Prostate gland (tissue), 2 donors: ENCODE results near the gene FKBP9.

Experiments
- POLR2A ChIP-seq: fragments of 450-650 bp; IDR thresholded peaks from one replicate; pipeline ENCODE4 v1.6.1; 2016; ENCODE audit warnings: antibody characterized with exemption, mild to moderate bottlenecking
- POLR2AphosphoS5 ChIP-seq: sonication (generic); formaldehyde crosslinking; IDR thresholded peaks from one replicate; pipeline ENCODE4 v1.6.1; 2017; ENCODE audit warnings: antibody characterized with exemption
- TF ChIP-seq, protein P1 (sequence below), 4 experiments: fragments of 200-600 bp in 2 of 4; fragments of 450-650 bp in 2 of 4; sonication (generic) in 2 of 4; IDR thresholded peaks; 1 replicate in 3 of 4; 2 replicates in 1 of 4; pipeline ENCODE4 v1.5.1; 2016 to 2019; ENCODE audit warnings: antibody characterized with exemption in 4 of 4, mild to moderate bottlenecking in 2 of 4, moderate library complexity in 2 of 4

DNA sequence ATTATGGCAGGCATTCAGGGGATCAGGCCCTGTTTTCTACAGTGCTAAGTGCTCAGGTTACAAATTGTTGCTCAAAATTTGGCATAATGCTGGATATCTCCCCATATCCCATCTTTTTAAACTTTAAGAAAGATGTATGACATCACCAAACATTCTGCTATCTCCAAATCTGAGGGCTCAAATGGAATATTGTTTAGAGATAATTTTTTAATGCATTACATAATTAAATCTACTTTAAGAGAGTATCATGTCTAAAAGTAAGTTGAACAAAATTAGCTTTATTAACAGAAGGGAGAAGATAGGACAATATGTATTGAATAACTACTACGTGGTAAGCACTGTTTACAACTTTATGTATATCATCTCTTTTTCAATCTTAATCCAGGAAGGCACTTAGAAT is 91.5 kb downstream of the FKBP9 start:
- no peak for TF ChIP-seq POLR2A
- TF ChIP-seq, protein P1, sequence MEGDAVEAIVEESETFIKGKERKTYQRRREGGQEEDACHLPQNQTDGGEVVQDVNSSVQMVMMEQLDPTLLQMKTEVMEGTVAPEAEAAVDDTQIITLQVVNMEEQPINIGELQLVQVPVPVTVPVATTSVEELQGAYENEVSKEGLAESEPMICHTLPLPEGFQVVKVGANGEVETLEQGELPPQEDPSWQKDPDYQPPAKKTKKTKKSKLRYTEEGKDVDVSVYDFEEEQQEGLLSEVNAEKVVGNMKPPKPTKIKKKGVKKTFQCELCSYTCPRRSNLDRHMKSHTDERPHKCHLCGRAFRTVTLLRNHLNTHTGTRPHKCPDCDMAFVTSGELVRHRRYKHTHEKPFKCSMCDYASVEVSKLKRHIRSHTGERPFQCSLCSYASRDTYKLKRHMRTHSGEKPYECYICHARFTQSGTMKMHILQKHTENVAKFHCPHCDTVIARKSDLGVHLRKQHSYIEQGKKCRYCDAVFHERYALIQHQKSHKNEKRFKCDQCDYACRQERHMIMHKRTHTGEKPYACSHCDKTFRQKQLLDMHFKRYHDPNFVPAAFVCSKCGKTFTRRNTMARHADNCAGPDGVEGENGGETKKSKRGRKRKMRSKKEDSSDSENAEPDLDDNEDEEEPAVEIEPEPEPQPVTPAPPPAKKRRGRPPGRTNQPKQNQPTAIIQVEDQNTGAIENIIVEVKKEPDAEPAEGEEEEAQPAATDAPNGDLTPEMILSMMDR (IDR thresholded peaks at IDR 0.05), result no peak
- no peak for TF ChIP-seq POLR2AphosphoS5
